OCI-LY7 (cell line): ENCODE data around the gene PSPN. TPM values are rescaled to one million over a fixed set of nuclear protein-coding genes. Genes with fewer than 3 reads are reported as not detected.

Experiments
- BruUV-seq: library from RNA; stranded (reverse); fragments of 400-500 nt; replicated peaks from 2 replicates; lab custom pipeline; 2021; lab: Mats Ljungman, UMichigan
- CTCF ChIA-PET: fragments of 300-600 bp; sonication (Branson Sonifier 250); formaldehyde crosslinking; loops from one replicate; lab custom pipeline; 2022; ENCODE audit warnings: antibody characterized with exemption; ENCODE audit not compliant: unreplicated experiment; lab: Charles Lee
- POLR2A ChIA-PET: fragments of 300-600 bp; sonication (Branson Sonifier 250); formaldehyde crosslinking; loops from one replicate; lab custom pipeline; 2022; ENCODE audit warnings: antibody characterized with exemption; lab: Charles Lee
- DNase-seq: peaks from one replicate; pipeline ENCODE4 v3.0.0-alpha.2; 2015; ENCODE audit warnings: low spot score
- H2AFZ ChIP-seq: fragments of 200-600 bp; sonication (generic), shearing (Covaris generic); 2 replicates; pipeline ENCODE4 v1.6.1; 2014; ENCODE audit warnings: mild to moderate bottlenecking, antibody characterized with exemption, low read length, moderate library complexity
- H3K27ac ChIP-seq: fragments of 200-600 bp; sonication (generic); 2 replicates; pipeline ENCODE4 v1.5.1; 2014; ENCODE audit warnings: mixed run types, low read depth, mild to moderate bottlenecking, moderate library complexity, low read length, inconsistent platforms; ENCODE audit not compliant: poor library complexity, severe bottlenecking
- H3K36me3 ChIP-seq: fragments of 200-600 bp; sonication (generic); 2 replicates; pipeline ENCODE4 v1.6.1; 2014; ENCODE audit warnings: mild to moderate bottlenecking, antibody characterized with exemption, low read length, moderate library complexity, mixed read lengths; ENCODE audit not compliant: insufficient read depth
- H3K4me1 ChIP-seq: fragments of 200-600 bp; sonication (generic); 2 replicates; pipeline ENCODE4 v1.5.1; 2014; ENCODE audit warnings: mild to moderate bottlenecking, low read length; ENCODE audit not compliant: insufficient read depth, poor library complexity, severe bottlenecking
- H3K4me2 ChIP-seq: fragments of 200-600 bp; sonication (generic); 2 replicates; pipeline ENCODE4 v1.6.1; 2014; ENCODE audit warnings: mild to moderate bottlenecking, low read length
- H3K4me3 ChIP-seq: fragments of 200-600 bp; sonication (generic); 2 replicates; pipeline ENCODE4 v1.5.1; 2014; ENCODE audit warnings: mild to moderate bottlenecking, low read depth, low read length; ENCODE audit not compliant: poor library complexity, severe bottlenecking
- H3K79me2 ChIP-seq: fragments of 200-600 bp; sonication (generic); 2 replicates; pipeline ENCODE4 v1.6.1; 2016; ENCODE audit warnings: low read depth, mild to moderate bottlenecking, low read length, moderate library complexity, mixed read lengths; ENCODE audit not compliant: insufficient read depth
- H3K9me2 ChIP-seq: fragments of 200-600 bp; sonication (generic); 2 replicates; pipeline ENCODE4 v1.6.1; 2016; ENCODE audit warnings: mild to moderate bottlenecking, low read length, mixed read lengths; ENCODE audit not compliant: insufficient read depth
- H3K9me3 ChIP-seq: fragments of 200-600 bp; sonication (generic); 2 replicates; pipeline ENCODE4 v1.6.1; 2014; ENCODE audit warnings: mild to moderate bottlenecking, mixed run types, low read length, mixed read lengths
- H4K20me1 ChIP-seq: fragments of 200-600 bp; sonication (generic); 2 replicates; pipeline ENCODE4 v1.6.1; 2014; ENCODE audit warnings: mild to moderate bottlenecking, antibody characterized with exemption, low read length, moderate library complexity, mixed read lengths; ENCODE audit not compliant: insufficient read depth
- EZH2phosphoT487 ChIP-seq: fragments of 200-600 bp; sonication (generic); IDR thresholded peaks from 2 replicates; pipeline ENCODE4 v1.6.1; 2018; ENCODE audit warnings: low read depth, borderline replicate concordance, mild to moderate bottlenecking, mixed run types, antibody characterized with exemption, low read length, moderate library complexity, mixed read lengths
- intact Hi-C: fragments of 100-400 bp; cut with micrococcal nuclease; formaldehyde crosslinking; loops from one replicate; pipeline ENCODE4 v1.10.0; 2022; ENCODE audit not compliant: unreplicated experiment
- total RNA-seq, 2 experiments: library from RNA; depleted of rRNA in 1 of 2; stranded (reverse); fragments of >200 nt in 1 of 2; shearing (Covaris generic) in 1 of 2; gene quantifications; 2 replicates each; pipeline ENCODE4 v1.2.3, GENCODE V29; 2014 to 2022
- TF ChIP-seq, protein P1 (sequence below): fragments of 200-600 bp; sonication (generic); conservative IDR thresholded peaks from 2 replicates; pipeline ENCODE4 v1.5.1; 2014; ENCODE audit warnings: mild to moderate bottlenecking, antibody characterized with exemption, low read length, moderate library complexity, mixed read lengths

PSPN gene
- total RNA-seq, 2 experiments from 2014 or later: 1.6 to 2.1 TPM

DNA sequence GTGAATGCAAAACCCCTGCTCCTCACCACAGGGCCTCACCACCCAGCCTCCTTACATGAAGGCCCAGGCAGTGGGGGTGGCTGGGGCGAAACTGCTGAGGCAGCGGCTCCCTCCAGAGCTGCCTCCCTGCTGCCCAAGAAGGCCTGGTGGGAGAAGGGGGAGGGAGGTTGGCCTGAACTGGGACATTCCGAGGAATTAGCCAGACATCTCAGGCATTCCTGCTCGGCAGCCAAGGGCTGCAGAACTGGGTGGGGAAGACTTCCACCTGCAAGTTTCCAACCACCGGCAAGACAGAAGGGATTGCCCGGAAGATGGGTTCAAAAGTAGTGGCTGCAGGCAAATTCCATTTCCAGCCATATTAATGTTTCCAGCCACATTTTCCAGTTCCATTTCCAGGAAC is 2.3 kb upstream of the PSPN start:
- no TSS peak for BruUV-seq
- no peak overlapping the region for H3K4me3 ChIP-seq
- ChIA-PET CTCF (no interaction called here), POLR2A (no interaction called here)
- H3K79me2 ChIP-seq: no peaks in the 10 kb centered on the region
- no peaks in the 10 kb centered on the region for H3K9me3 ChIP-seq
- no peak for DNase-seq
- peaks cover 9% of the 10 kb centered on the region for H3K4me1 ChIP-seq
- peaks cover 51% of the 10 kb centered on the region for H3K36me3 ChIP-seq
- H4K20me1 ChIP-seq: no peaks in the 10 kb centered on the region
- no peak overlapping the region for H3K4me2 ChIP-seq
- no peak overlapping the region for H3K27ac ChIP-seq
- intact Hi-C loops: no loop called here
- no peaks in the 10 kb centered on the region for H3K9me2 ChIP-seq
- TF ChIP-seq, protein P1, sequence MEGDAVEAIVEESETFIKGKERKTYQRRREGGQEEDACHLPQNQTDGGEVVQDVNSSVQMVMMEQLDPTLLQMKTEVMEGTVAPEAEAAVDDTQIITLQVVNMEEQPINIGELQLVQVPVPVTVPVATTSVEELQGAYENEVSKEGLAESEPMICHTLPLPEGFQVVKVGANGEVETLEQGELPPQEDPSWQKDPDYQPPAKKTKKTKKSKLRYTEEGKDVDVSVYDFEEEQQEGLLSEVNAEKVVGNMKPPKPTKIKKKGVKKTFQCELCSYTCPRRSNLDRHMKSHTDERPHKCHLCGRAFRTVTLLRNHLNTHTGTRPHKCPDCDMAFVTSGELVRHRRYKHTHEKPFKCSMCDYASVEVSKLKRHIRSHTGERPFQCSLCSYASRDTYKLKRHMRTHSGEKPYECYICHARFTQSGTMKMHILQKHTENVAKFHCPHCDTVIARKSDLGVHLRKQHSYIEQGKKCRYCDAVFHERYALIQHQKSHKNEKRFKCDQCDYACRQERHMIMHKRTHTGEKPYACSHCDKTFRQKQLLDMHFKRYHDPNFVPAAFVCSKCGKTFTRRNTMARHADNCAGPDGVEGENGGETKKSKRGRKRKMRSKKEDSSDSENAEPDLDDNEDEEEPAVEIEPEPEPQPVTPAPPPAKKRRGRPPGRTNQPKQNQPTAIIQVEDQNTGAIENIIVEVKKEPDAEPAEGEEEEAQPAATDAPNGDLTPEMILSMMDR: no peak
- no peak for TF ChIP-seq EZH2phosphoT487
- no peak overlapping the region for H2AFZ ChIP-seq

DNA sequence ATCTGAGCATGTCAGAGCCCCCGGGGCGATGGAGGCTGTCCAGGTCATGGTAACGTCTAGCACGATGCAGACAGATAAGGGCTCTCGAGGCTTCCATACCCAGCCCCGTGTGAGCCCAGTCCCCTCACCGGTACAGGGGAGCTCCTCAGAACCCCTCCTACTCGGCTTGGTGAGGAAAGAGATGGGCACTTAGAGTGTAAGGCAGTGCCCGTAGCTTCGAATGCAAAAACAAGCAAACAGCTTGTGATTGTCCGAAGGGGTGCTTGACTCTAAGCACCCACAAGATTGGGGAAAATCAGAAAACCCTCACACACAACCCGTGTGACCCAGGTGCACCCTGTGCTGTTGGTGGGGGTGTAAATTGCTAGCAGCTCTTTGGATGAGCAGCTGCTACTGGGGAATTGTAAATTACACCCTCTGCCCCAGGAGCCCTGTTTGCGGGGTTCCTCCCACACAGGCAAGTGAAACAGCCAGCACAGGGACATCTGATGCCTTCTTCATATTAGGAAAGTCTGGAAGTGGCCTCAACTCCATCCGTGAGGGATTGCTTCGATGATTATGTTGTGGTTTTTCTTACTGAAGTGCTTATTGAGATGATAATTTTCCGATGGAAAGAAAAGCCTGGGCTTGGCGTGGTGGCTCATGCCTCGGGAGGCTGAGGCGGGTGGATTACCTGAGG is 918 bp upstream of the PSPN start:
- Histone ChIP-seq H3K4me2 (no peak overlapping the region), H3K27ac (no peak overlapping the region), H2AFZ (no peak overlapping the region), H3K9me2 (no peaks in the 10 kb centered on the region), H3K4me1 (peaks cover 13% of the 10 kb centered on the region), H3K36me3 (peaks cover 39% of the 10 kb centered on the region), H3K4me3 (no peak overlapping the region), H4K20me1 (no peaks in the 10 kb centered on the region), H3K79me2 (no peaks in the 10 kb centered on the region), H3K9me3 (no peaks in the 10 kb centered on the region)
- TF ChIP-seq, protein P1: no peak
- no peak for TF ChIP-seq EZH2phosphoT487
- intact Hi-C loops: no loop called here
- ChIA-PET CTCF (no interaction called here), POLR2A (no interaction called here)
- no TSS peak for BruUV-seq
- no peak for DNase-seq

DNA sequence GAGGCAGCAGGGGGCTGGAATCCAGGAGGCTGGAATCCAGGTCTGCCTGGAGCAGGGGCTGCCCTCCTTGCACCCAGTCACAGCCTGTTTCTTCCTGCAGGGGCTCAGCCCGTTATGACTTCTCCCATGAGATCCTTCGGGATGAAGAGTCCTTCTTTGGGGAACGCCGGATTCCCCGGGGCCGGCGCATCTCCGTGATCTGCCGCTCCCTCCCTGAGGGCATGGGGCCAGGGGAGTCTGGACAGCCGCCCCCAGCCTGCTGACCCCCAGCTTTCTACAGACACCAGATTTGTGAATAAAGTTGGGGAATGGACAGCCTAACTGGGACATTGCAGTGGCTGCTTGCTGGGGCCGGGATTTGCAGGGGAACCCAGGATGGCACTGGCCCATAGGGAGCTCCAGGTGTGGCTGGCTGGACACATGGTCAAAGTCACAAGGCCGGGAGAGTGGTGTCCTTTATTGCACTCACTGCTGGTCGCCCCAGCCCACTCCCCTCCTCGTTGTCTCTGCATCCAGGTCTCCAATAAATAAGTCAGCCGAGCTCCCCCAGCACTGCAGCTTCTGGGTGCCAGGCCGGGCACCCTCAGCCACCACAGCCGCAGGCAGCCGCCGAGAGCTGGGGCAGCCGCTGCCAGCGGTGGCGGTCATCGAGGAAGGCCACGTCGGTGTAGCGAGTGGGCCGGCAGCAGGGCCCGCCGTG is 872 bp downstream of the PSPN start:
- peaks cover 21% of the 10 kb centered on the region for H3K36me3 ChIP-seq
- H2AFZ ChIP-seq: no peak overlapping the region
- intact Hi-C loops: no loop called here
- TF ChIP-seq, protein P1: no peak
- no peak for TF ChIP-seq EZH2phosphoT487
- ChIA-PET POLR2A (interaction anchor here (0.5 to 0.6 kb wide), 2 partner anchors 13 to 77 kb away, joined by 3 read pairs; partner anchors contain the start of gene CLPP), CTCF (no interaction called here)
- no peak overlapping the region for H3K4me3 ChIP-seq
- BruUV-seq: no TSS peak
- no peaks in the 10 kb centered on the region for H4K20me1 ChIP-seq
- H3K27ac ChIP-seq: no peak overlapping the region
- peaks cover 13% of the 10 kb centered on the region for H3K4me1 ChIP-seq
- no peaks in the 10 kb centered on the region for H3K9me2 ChIP-seq
- DNase-seq: no peak
- H3K4me2 ChIP-seq: no peak overlapping the region
- no peaks in the 10 kb centered on the region for H3K79me2 ChIP-seq
- no peaks in the 10 kb centered on the region for H3K9me3 ChIP-seq
